ENCODE measurements around the gene TBXA2R.

GRCh38 chr19:3565139-3565538 lies 41.5 kb downstream of the TBXA2R start:
- TF ChIP-seq CTCF (IDR thresholded peaks at IDR 0.05; ENCODE audit: low read length) = no peak
- TF ChIP-seq EZH2 (IDR thresholded peaks at IDR 0.05; ENCODE audit: borderline replicate concordance, low read length) = no peak

Measured in OCI-LY1 (cell line).